ENCODE measurements around the gene ARL4C. TPM values are rescaled to one million over a fixed set of nuclear protein-coding genes. Genes with fewer than 3 reads are reported as not detected.
A peak's percentile ranks its signal among the peaks of the same experiment; 100 is the strongest.

The ARL4C gene
- total RNA-seq, 3 donors from 2014 or later, result 4.5 to 15.1 (median 8.4) TPM

DNA sequence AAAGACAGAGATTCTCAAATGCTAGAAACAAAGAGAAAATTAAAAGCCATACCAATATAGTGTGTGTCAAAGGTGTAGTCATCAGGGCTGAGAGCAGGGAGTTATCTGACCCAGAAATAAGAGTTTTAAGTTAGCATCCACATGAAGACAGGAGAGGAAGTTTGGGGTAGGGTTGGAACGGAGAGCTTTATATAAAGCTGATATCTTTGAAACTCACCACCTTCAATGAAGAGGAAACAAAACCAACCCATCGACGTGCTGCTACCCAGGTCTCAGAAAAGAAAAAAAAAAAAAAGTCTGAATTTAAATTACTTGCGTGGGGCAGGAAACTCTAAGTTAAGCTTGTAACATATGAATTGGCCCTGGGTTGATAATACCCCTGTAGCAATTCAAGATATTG lies 42.4 kb downstream of the ARL4C start:
- Histone ChIP-seq H3K4me3 (no peak overlapping the region), H3K36me3 (ENCODE audit: low read depth) (no peaks in the 10 kb centered on the region), H3K4me1 (ENCODE audit: low read depth) (no peaks in the 10 kb centered on the region), H3K9me3 (no peaks in the 10 kb centered on the region)
- TF ChIP-seq CTCF (IDR thresholded peaks at IDR 0.05), result no peak
- intact Hi-C loops (cut with DNase I, micrococcal nuclease), result no loop called here
- ATAC-seq (peak; percentile 62), DNase-seq (no peak)

DNA sequence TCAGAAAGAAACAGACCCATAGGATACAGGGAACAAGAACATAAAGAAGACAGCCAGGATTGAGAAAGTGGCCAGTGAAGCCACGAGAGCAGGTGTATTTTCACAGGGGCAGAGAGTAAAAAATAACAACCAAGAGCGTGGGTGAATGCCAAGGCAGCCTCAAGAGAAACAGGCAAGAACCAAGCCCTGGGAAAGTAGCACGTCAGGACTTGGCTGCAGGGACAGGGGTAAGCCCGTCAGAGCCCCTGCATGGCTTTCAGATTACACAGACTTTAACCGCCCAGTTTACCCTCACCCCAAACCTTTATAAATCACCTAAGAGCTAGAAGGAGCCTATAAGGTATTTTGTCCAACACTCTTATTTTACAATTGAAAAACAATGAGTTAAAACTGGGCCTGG lies 43.7 kb downstream of the ARL4C start:
- TF ChIP-seq CTCF (IDR thresholded peaks at IDR 0.05), result no peak
- DNase-seq (no peak), ATAC-seq (no peak)
- no peaks in the 10 kb centered on the region for H3K4me1 ChIP-seq (ENCODE audit: low read depth)
- no peak overlapping the region for H3K4me3 ChIP-seq
- H3K9me3 ChIP-seq, result no peaks in the 10 kb centered on the region
- H3K36me3 ChIP-seq (ENCODE audit: low read depth), result no peaks in the 10 kb centered on the region
- intact Hi-C loops (cut with DNase I, micrococcal nuclease), result no loop called here

DNA sequence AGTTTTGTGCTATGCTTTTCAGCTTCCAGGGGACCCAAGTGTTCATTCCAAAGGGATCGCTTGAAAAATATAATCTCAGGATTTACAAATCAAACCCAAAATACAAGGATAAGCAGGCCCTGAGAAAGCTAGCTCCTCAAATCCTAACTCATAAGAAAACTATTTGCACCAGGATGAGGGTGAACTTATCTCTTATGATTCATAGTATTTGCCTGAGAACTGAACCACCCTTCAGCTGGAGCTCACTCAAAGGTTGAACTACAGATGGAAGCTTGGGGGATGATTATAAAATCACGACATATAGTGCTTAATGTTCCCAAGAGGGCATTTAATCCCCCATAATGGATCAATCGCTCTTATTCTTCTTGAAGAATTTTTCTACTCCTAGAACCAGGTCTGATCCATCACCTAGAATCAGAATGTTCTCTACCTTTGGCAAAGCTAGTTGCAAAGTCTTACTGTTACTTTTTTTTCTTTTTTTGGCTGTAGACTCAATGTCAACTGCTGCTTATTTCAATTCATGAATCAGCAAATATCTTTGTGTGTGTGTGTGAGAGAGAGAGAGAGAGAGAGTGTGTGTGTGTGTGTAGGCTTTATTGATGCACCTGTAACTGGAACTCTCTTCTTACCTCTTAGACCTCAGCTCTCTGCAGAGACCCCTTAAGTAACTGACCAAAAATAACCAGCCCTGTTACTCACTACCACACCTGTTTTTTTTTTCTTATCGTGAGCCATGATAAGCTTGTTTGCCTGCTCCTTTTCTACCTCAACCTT lies 44.8 kb downstream of the ARL4C start:
- ATAC-seq (no peak), DNase-seq (no peak)
- intact Hi-C loops (cut with DNase I, micrococcal nuclease), result no loop called here
- H3K36me3 ChIP-seq (ENCODE audit: low read depth), result no peaks in the 10 kb centered on the region
- no peaks in the 10 kb centered on the region for H3K4me1 ChIP-seq (ENCODE audit: low read depth)
- no peak for TF ChIP-seq CTCF (IDR thresholded peaks at IDR 0.05)
- no peaks in the 10 kb centered on the region for H3K9me3 ChIP-seq
- no peak overlapping the region for H3K4me3 ChIP-seq

- Histone ChIP-seq H3K4me1 (ENCODE audit: low read depth) (no peaks in the 10 kb centered on the region), H3K36me3 (ENCODE audit: low read depth) (no peaks in the 10 kb centered on the region), H3K9me3 (no peaks in the 10 kb centered on the region), H3K4me3 (no peak overlapping the region)
- no peak for TF ChIP-seq CTCF (IDR thresholded peaks at IDR 0.05)
- DNase-seq, result no peak
- no peak for ATAC-seq
- intact Hi-C loops (cut with DNase I, micrococcal nuclease), result no loop called here
These were observed 45.6 kb downstream of the ARL4C start for GRCh38 chr2:234451242-234451641.

- H3K9me3 ChIP-seq, result no peaks in the 10 kb centered on the region
- no peak for ATAC-seq
These were observed 46.3 kb downstream of the ARL4C start for GRCh38 chr2:234450431-234451124.

More at GRCh38 chr2:234450431-234451124, 46.3 kb downstream of the ARL4C start:
- Histone ChIP-seq H3K4me1 (ENCODE audit: low read depth) (no peaks in the 10 kb centered on the region), H3K4me3 (no peak overlapping the region), H3K36me3 (ENCODE audit: low read depth) (no peaks in the 10 kb centered on the region)
- no peak for DNase-seq
- TF ChIP-seq CTCF (IDR thresholded peaks at IDR 0.05), result no peak
- intact Hi-C loops (cut with DNase I, micrococcal nuclease), result no loop called here
